Activated CD8-positive, alpha-beta memory T cell treated with anti-CD3 and anti-CD28 coated beads, Interleukin-2, amount 50 U/mL, for 1 hour (primary cell): ENCODE results near the gene AMOTL1.

ENCODE experiments used
- DNase-seq: peaks from one replicate; pipeline ENCODE4 v3.0.0-alpha.2; 2020; ENCODE audit errors: extremely low read depth

AMOTL1 gene

GRCh38 chr11:94746721-94747120 lies 21.4 kb upstream of the AMOTL1 start:
- no peak for DNase-seq

- DNase-seq: no peak
Observed at GRCh38 chr11:94747146-94747545, 21.0 kb upstream of the AMOTL1 start.

GRCh38 chr11:94747601-94748041 lies 20.5 kb upstream of the AMOTL1 start:
- no peak for DNase-seq

GRCh38 chr11:94749369-94749768 lies 18.8 kb upstream of the AMOTL1 start:
- no peak for DNase-seq

GRCh38 chr11:94750319-94751217 lies 17.6 kb upstream of the AMOTL1 start:
- DNase-seq: no peak

GRCh38 chr11:94751218-94751609 lies 16.9 kb upstream of the AMOTL1 start:
- no peak for DNase-seq

GRCh38 chr11:94751786-94752185 lies 16.4 kb upstream of the AMOTL1 start:
- no peak for DNase-seq

GRCh38 chr11:94753630-94754029 lies 14.5 kb upstream of the AMOTL1 start:
- no peak for DNase-seq

- no peak for DNase-seq
Observed at GRCh38 chr11:94754335-94754734, 13.8 kb upstream of the AMOTL1 start.

- no peak for DNase-seq
Observed at GRCh38 chr11:94754819-94755218, 13.3 kb upstream of the AMOTL1 start.

- DNase-seq: no peak
Observed at GRCh38 chr11:94755494-94755893, 12.7 kb upstream of the AMOTL1 start.

- no peak for DNase-seq
Observed at GRCh38 chr11:94757037-94757735, 11.0 kb upstream of the AMOTL1 start.

GRCh38 chr11:94758666-94759065 lies 9.5 kb upstream of the AMOTL1 start:
- DNase-seq: no peak

- no peak for DNase-seq
Observed at GRCh38 chr11:94759522-94759921, 8.6 kb upstream of the AMOTL1 start.

GRCh38 chr11:94760296-94760695 lies 7.9 kb upstream of the AMOTL1 start:
- DNase-seq: no peak

- no peak for DNase-seq
Observed at GRCh38 chr11:94762208-94762607, 5.9 kb upstream of the AMOTL1 start.

GRCh38 chr11:94762995-94763394 lies 5.2 kb upstream of the AMOTL1 start:
- no peak for DNase-seq

GRCh38 chr11:94766713-94767206 lies 1.4 kb upstream of the AMOTL1 start:
- no peak for DNase-seq

- DNase-seq: no peak
Observed at GRCh38 chr11:94767291-94767690, 865 bp upstream of the AMOTL1 start.

- no peak for DNase-seq
Observed at GRCh38 chr11:94768602-94769541, 716 bp downstream of the AMOTL1 start.

- no peak for DNase-seq
Observed at GRCh38 chr11:94769880-94770279, 1.7 kb downstream of the AMOTL1 start.
